DOHH2 (cell line): ENCODE measurements around the gene GTPBP4.

ENCODE experiments used
- H3F3A ChIP-seq: fragments of 200-600 bp; sonication (generic), shearing (Covaris generic); 2 replicates; pipeline ENCODE4 v1.6.0; 2016; ENCODE audit warnings: antibody characterized with exemption, mild to moderate bottlenecking; ENCODE audit not compliant: control insufficient read depth, insufficient read depth
- H3K27ac ChIP-seq: fragments of 200-600 bp; sonication (generic); 2 replicates; pipeline ENCODE4 v1.5.1; 2014; ENCODE audit warnings: low read depth, mild to moderate bottlenecking, low read length, moderate library complexity
- H3K27me3 ChIP-seq: fragments of 200-600 bp; sonication (generic); 2 replicates; pipeline ENCODE4 v1.6.1; 2014; ENCODE audit warnings: mild to moderate bottlenecking, low read length, mixed read lengths; ENCODE audit not compliant: control insufficient read depth
- H3K36me3 ChIP-seq: fragments of 200-600 bp; sonication (generic); 2 replicates; pipeline ENCODE4 v1.6.1; 2014; ENCODE audit warnings: mild to moderate bottlenecking, low read length, moderate library complexity, mixed read lengths; ENCODE audit not compliant: control insufficient read depth
- H3K4me1 ChIP-seq: fragments of 200-600 bp; sonication (generic); 2 replicates; pipeline ENCODE4 v1.6.1; 2014; ENCODE audit warnings: mild to moderate bottlenecking, low read length, mixed read lengths; ENCODE audit not compliant: control insufficient read depth
- H3K4me2 ChIP-seq: fragments of 200-600 bp; sonication (generic); 2 replicates; pipeline ENCODE4 v1.6.0; 2014; ENCODE audit warnings: mild to moderate bottlenecking, low read length, moderate library complexity
- H3K4me3 ChIP-seq: fragments of 200-600 bp; sonication (generic); 2 replicates; pipeline ENCODE4 v1.5.1; 2014; ENCODE audit warnings: mild to moderate bottlenecking, low read length, mixed read lengths
- H3K79me2 ChIP-seq: fragments of 200-600 bp; sonication (generic); 2 replicates; pipeline ENCODE4 v1.6.1; 2014; ENCODE audit warnings: mild to moderate bottlenecking, low read length, mixed read lengths; ENCODE audit not compliant: control insufficient read depth
- H3K9me2 ChIP-seq: fragments of 200-600 bp; sonication (generic); replicated peaks from 2 replicates; pipeline ENCODE4 v1.6.1; 2014; ENCODE audit warnings: mild to moderate bottlenecking, low read length, mixed read lengths; ENCODE audit not compliant: control insufficient read depth
- H3K9me3 ChIP-seq: fragments of 200-600 bp; sonication (generic); 2 replicates; pipeline ENCODE4 v1.6.1; 2014; ENCODE audit warnings: antibody characterized with exemption, low read length, mixed read lengths; ENCODE audit not compliant: control insufficient read depth, insufficient read depth
- H4K20me1 ChIP-seq: fragments of 200-600 bp; sonication (generic); 2 replicates; pipeline ENCODE4 v1.6.0; 2014; ENCODE audit warnings: low read depth, mild to moderate bottlenecking, antibody characterized with exemption, low read length, moderate library complexity; ENCODE audit not compliant: control insufficient read depth, insufficient read depth
- EZH2phosphoT487 ChIP-seq: fragments of 200-600 bp; sonication (generic); IDR thresholded peaks from 2 replicates; pipeline ENCODE4 v1.6.1; 2017; ENCODE audit warnings: borderline replicate concordance, mild to moderate bottlenecking, antibody characterized with exemption, low read length, moderate library complexity, mixed read lengths
- TF ChIP-seq, protein P1 (sequence below): fragments of 200-600 bp; sonication (generic); IDR thresholded peaks from one replicate; pipeline ENCODE4 v1.5.1; 2014; ENCODE audit warnings: antibody characterized with exemption, mild to moderate bottlenecking, low read depth, low read length; ENCODE audit not compliant: poor library complexity, severe bottlenecking

The GTPBP4 gene

GRCh38 chr10:983401-983800, 4.8 kb upstream of the GTPBP4 start:
- Histone ChIP-seq H4K20me1 (no peaks in the 10 kb centered on the region), H3K4me3 (no peak overlapping the region), H3F3A (no peaks in the 10 kb centered on the region), H3K4me2 (no peak overlapping the region), H3K9me2 (no peaks in the 10 kb centered on the region), H3K36me3 (peaks cover 7% of the 10 kb centered on the region), H3K9me3 (peaks cover 30% of the 10 kb centered on the region), H3K79me2 (peaks cover 15% of the 10 kb centered on the region), H3K27ac (no peak overlapping the region), H3K27me3 (no peaks in the 10 kb centered on the region), H3K4me1 (peaks cover 10% of the 10 kb centered on the region)
- TF ChIP-seq, protein P1, sequence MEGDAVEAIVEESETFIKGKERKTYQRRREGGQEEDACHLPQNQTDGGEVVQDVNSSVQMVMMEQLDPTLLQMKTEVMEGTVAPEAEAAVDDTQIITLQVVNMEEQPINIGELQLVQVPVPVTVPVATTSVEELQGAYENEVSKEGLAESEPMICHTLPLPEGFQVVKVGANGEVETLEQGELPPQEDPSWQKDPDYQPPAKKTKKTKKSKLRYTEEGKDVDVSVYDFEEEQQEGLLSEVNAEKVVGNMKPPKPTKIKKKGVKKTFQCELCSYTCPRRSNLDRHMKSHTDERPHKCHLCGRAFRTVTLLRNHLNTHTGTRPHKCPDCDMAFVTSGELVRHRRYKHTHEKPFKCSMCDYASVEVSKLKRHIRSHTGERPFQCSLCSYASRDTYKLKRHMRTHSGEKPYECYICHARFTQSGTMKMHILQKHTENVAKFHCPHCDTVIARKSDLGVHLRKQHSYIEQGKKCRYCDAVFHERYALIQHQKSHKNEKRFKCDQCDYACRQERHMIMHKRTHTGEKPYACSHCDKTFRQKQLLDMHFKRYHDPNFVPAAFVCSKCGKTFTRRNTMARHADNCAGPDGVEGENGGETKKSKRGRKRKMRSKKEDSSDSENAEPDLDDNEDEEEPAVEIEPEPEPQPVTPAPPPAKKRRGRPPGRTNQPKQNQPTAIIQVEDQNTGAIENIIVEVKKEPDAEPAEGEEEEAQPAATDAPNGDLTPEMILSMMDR: no peak
- no peak for TF ChIP-seq EZH2phosphoT487

DNA sequence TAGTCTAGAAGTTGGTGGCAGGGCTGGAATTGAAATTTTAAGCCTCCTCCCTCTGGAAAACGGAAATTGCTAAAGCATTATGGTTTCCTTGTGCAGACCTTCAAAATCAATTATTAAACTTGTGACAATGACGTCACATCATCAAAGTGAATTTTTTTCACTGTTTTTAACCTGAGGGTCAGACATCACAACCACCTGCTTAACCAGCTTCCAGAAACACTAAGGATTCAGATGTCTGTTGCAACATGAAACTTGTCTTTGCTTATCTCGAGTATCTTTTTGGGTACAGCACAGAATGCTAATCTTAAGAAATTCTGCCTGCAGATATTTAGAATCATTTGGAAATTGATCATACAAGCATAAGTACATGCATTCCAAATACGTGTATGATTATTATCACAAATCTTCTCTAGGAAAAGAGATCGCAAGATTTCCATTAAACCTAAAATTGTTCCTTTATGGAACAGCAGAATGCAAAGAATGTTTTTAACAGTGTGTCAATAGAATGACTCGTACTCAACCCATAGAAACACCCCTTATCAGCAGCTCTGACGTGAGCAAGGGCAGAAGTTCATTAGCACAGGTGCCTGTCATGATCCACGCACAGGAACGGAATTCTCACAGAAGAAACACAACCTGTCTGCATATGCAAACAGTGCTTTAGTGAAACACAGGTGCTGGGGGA, 4.1 kb upstream of the GTPBP4 start:
- Histone ChIP-seq H3K4me3 (no peak overlapping the region), H4K20me1 (peaks cover under 1% of the 10 kb centered on the region; the same call in 1 of the 2 replicates), H3K9me3 (peaks cover 25% of the 10 kb centered on the region), H3K4me1 (peaks cover 10% of the 10 kb centered on the region), H3K27ac (no peak overlapping the region), H3K9me2 (no peaks in the 10 kb centered on the region), H3K36me3 (peaks cover 7% of the 10 kb centered on the region), H3K79me2 (peaks cover 22% of the 10 kb centered on the region), H3K4me2 (no peak overlapping the region), H3F3A (no peaks in the 10 kb centered on the region), H3K27me3 (no peaks in the 10 kb centered on the region)
- TF ChIP-seq, protein P1: no peak
- TF ChIP-seq EZH2phosphoT487: no peak

DNA sequence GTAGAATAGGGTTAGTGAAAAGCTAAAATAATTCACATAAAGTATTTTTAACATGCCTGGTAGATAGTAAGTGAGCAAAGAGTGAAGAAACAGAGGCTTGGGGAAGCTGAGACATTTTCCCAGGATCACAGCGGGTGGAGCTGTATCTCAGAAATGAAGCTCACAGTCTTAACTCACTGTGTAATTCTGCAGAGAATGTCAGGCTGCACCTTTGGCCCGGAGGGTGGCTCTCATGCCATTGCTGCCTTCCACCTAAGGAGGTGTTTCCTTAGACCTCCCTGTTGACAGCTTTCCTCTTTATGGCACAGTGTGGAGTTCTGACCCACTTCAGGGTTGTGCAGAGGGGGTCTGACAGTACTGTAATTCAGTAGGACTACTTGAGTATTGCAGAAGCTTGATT, 2.9 kb upstream of the GTPBP4 start:
- peaks cover 22% of the 10 kb centered on the region for H3K4me1 ChIP-seq

More for the DNA sequence above, 2.9 kb upstream of the GTPBP4 start:
- Histone ChIP-seq H3K36me3 (peaks cover 14% of the 10 kb centered on the region), H3K79me2 (peaks cover 34% of the 10 kb centered on the region), H3K27me3 (no peaks in the 10 kb centered on the region), H4K20me1 (peaks cover 12% of the 10 kb centered on the region), H3K9me3 (peaks cover 14% of the 10 kb centered on the region), H3K4me3 (no peak overlapping the region), H3K27ac (no peak overlapping the region), H3F3A (no peaks in the 10 kb centered on the region), H3K9me2 (no peaks in the 10 kb centered on the region), H3K4me2 (no peak overlapping the region)
- no peak for TF ChIP-seq EZH2phosphoT487
- TF ChIP-seq, protein P1: no peak
